B cell (primary cell): ENCODE measurements around the gene PDAP1.

Experiments used
- CTCF ChIP-seq: fragments of 200-600 bp; IDR thresholded peaks from one replicate; pipeline ENCODE4 v1.8.0; 2022; ENCODE audit warnings: antibody characterized with exemption, mild to moderate bottlenecking
- EZH2 ChIP-seq: IDR thresholded peaks from 2 replicates; pipeline ENCODE4 v1.6.1; 2012; ENCODE audit warnings: borderline replicate concordance, low read depth, mild to moderate bottlenecking, moderate library complexity, low read length; ENCODE audit not compliant: insufficient read depth, poor library complexity, severe bottlenecking

DNA sequence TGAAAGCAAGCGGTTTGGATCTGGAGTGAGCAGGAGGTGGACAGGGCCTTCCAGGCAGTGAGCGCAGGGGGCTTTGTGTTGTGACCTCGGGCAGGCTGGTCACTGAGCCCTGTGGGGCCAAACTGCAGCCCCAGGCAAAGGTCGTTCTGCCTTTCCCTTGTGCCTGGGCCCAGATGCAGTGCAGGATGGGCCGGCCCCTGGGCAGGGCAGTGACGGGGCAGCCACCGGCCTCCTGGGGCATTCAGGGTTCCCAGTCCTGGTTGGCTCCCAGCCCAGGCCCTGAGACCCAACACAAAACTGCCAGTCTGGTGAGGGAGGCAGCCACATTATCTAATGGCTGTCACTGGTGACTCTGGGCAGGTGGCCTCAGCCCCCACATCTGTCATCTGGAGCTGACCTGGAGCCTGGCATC lies 26.7 kb downstream of the PDAP1 start:
- TF ChIP-seq CTCF (no peak), EZH2 (no peak)
